Neural progenitor cell (in vitro differentiated cells): Measurements from ENCODE around the gene RHBDL1. TPM values are rescaled to one million over a fixed set of nuclear protein-coding genes. Genes with fewer than 3 reads are reported as not detected.

Experiments
- DNase-seq: peaks from one replicate; pipeline ENCODE4 v3.0.0-alpha.2; 2016; ENCODE audit warnings: low spot score
- H2AFZ ChIP-seq: fragments of 200-600 bp; sonication (generic); replicated peaks from 2 replicates; pipeline ENCODE4 v1.6.1; 2016; ENCODE audit warnings: antibody characterized with exemption
- H3F3A ChIP-seq: fragments of 200-600 bp; sonication (generic); 2 replicates; pipeline ENCODE4 v1.6.1; 2016; ENCODE audit warnings: antibody characterized with exemption, low read depth
- H3K27ac ChIP-seq: fragments of 200-600 bp; sonication (generic); 2 replicates; pipeline ENCODE4 v1.5.1; 2016; ENCODE audit warnings: mild to moderate bottlenecking
- H3K27me3 ChIP-seq: fragments of 200-600 bp; sonication (generic); 2 replicates; pipeline ENCODE4 v1.6.1; 2016; ENCODE audit warnings: mild to moderate bottlenecking, moderate library complexity
- H3K36me3 ChIP-seq: fragments of 200-600 bp; sonication (generic); 2 replicates; pipeline ENCODE4 v1.5.1; 2016
- H3K4me1 ChIP-seq: fragments of 200-600 bp; sonication (generic); 2 replicates; pipeline ENCODE4 v1.6.1; 2016; ENCODE audit warnings: mixed run types
- H3K4me2 ChIP-seq: fragments of 200-600 bp; sonication (generic); 2 replicates; pipeline ENCODE4 v1.6.1; 2016
- H3K4me3 ChIP-seq: fragments of 200-600 bp; sonication (generic); 2 replicates; pipeline ENCODE4 v1.5.1; 2016
- H3K79me2 ChIP-seq: fragments of 200-600 bp; sonication (generic); 2 replicates; pipeline ENCODE4 v1.6.1; 2016; ENCODE audit warnings: low read depth
- H3K9ac ChIP-seq: fragments of 200-600 bp; sonication (generic); 2 replicates; pipeline ENCODE4 v1.6.1; 2016
- H3K9me3 ChIP-seq: fragments of 200-600 bp; sonication (generic); 2 replicates; pipeline ENCODE4 v1.5.1; 2016; ENCODE audit warnings: low read depth
- H4K20me1 ChIP-seq: fragments of 200-600 bp; sonication (generic); 2 replicates; pipeline ENCODE4 v1.6.1; 2016; ENCODE audit warnings: low read depth
- H3K27ac Mint-ChIP-seq: 3 replicates; pipeline ENCODE4 v1.8.0; 2021; ENCODE audit warnings: mixed read lengths
- H3K27me3 Mint-ChIP-seq: 2 replicates; pipeline ENCODE4 v1.8.0; 2022; ENCODE audit warnings: low read depth, mild to moderate bottlenecking, inconsistent platforms, moderate library complexity, mixed read lengths; ENCODE audit not compliant: insufficient read depth
- H3K36me3 Mint-ChIP-seq: 3 replicates; pipeline ENCODE4 v1.8.0; 2021; ENCODE audit warnings: mixed read lengths
- H3K4me1 Mint-ChIP-seq: 3 replicates; pipeline ENCODE4 v1.8.0; 2021; ENCODE audit warnings: mixed read lengths
- H3K4me3 Mint-ChIP-seq: 3 replicates; pipeline ENCODE4 v1.8.0; 2021; ENCODE audit warnings: mild to moderate bottlenecking, moderate library complexity, mixed read lengths
- H3K9me3 Mint-ChIP-seq: 3 replicates; pipeline ENCODE4 v1.8.0; 2020; ENCODE audit warnings: mixed read lengths
- CTCF ChIP-seq: fragments of 200-600 bp; sonication (generic); IDR thresholded peaks from 2 replicates; pipeline ENCODE4 v1.5.1; 2017; ENCODE audit warnings: antibody characterized with exemption, mild to moderate bottlenecking
- EZH2 ChIP-seq: fragments of 200-600 bp; sonication (generic); IDR thresholded peaks from 2 replicates; pipeline ENCODE4 v1.6.1; 2017; ENCODE audit warnings: antibody characterized with exemption, mild to moderate bottlenecking, moderate library complexity
- EZH2phosphoT487 ChIP-seq: fragments of 200-600 bp; sonication (generic); IDR thresholded peaks from 2 replicates; pipeline ENCODE4 v1.6.1; 2017; ENCODE audit warnings: antibody characterized with exemption
- total RNA-seq: library from RNA; depleted of rRNA; stranded (reverse); fragments of >200 nt; gene quantifications from 2 replicates; pipeline ENCODE4 v1.2.3, GENCODE V29; 2015; ENCODE audit warnings: low replicate concordance

Gene RHBDL1
- total RNA-seq, 1 donor from 2014 or later: 0.28 TPM

- Histone ChIP-seq H2AFZ (no peak overlapping the region), H3F3A (peaks cover 57% of the 10 kb centered on the region), H3K27me3 (no peaks in the 10 kb centered on the region), H3K27ac (no peak overlapping the region), H4K20me1 (peaks cover 34% of the 10 kb centered on the region), H3K9ac (no peak overlapping the region), H3K79me2 (peaks cover 34% of the 10 kb centered on the region), H3K4me2 (peak overlapping the region; percentile 87), H3K36me3 (peaks cover 2% of the 10 kb centered on the region), H3K4me3 (peak overlapping the region; percentile 55), H3K9me3 (no peaks in the 10 kb centered on the region), H3K4me1 (peaks cover 14% of the 10 kb centered on the region)
- H3K9me3 Mint-ChIP-seq: no peaks in the 10 kb centered on the region
- no peak overlapping the region for H3K27ac Mint-ChIP-seq
- peaks cover 25% of the 10 kb centered on the region for H3K4me1 Mint-ChIP-seq
- DNase-seq: peak; percentile 33
- H3K27me3 Mint-ChIP-seq: peaks cover 10% of the 10 kb centered on the region
- TF ChIP-seq EZH2phosphoT487 (no peak), CTCF (no peak), EZH2 (no peak)
- peaks cover 3% of the 10 kb centered on the region for H3K36me3 Mint-ChIP-seq
- H3K4me3 Mint-ChIP-seq: peak overlapping the region; percentile 82
Measured at GRCh38 chr16:683396-684070, 8.1 kb downstream of the RHBDL1 start.

- no peak within 1 kb of the TSS for H2AFZ ChIP-seq
- no peak within 1 kb of the TSS for H3K27ac ChIP-seq
- Mint-ChIP-seq H3K4me3 (peak within 1 kb of the TSS; percentile 82), H3K27me3 (peaks cover 10% of the 10 kb centered on the region), H3K27ac (no peak within 1 kb of the TSS), H3K9me3 (no peaks in the 10 kb centered on the region), H3K4me1 (peaks cover 26% of the 10 kb centered on the region), H3K36me3 (peaks cover 3% of the 10 kb centered on the region)
- peaks cover 14% of the 10 kb centered on the region for H3K4me1 ChIP-seq
- peaks cover 34% of the 10 kb centered on the region for H4K20me1 ChIP-seq
- H3K4me2 ChIP-seq: peak within 1 kb of the TSS; percentile 87
- H3K79me2 ChIP-seq: peaks cover 41% of the 10 kb centered on the region
- no peaks in the 10 kb centered on the region for H3K9me3 ChIP-seq
- no peaks in the 10 kb centered on the region for H3K27me3 ChIP-seq
- TF ChIP-seq EZH2phosphoT487 (no peak), EZH2 (no peak), CTCF (no peak)
- no peak within 1 kb of the TSS for H3K9ac ChIP-seq
- H3K4me3 ChIP-seq: peak within 1 kb of the TSS; percentile 55
- peaks cover 2% of the 10 kb centered on the region for H3K36me3 ChIP-seq
- H3F3A ChIP-seq: peaks cover 50% of the 10 kb centered on the region
- peak; percentile 97 for DNase-seq
Measured at GRCh38 chr16:684071-684794, 8.8 kb downstream of the RHBDL1 start, which contains the start of gene JMJD8. Gene JMJD8, minus strand, starts transcription at chr16:684334. Its CDS starts 15 bp downstream, at chr16:684319.

GRCh38 chr16:684961-685696, 9.7 kb downstream of the RHBDL1 start:
- Histone ChIP-seq H3K36me3 (peaks cover 2% of the 10 kb centered on the region), H2AFZ (no peak overlapping the region)
- H3K27me3 Mint-ChIP-seq: peaks cover 13% of the 10 kb centered on the region

More at GRCh38 chr16:684961-685696, 9.7 kb downstream of the RHBDL1 start:
- H3K79me2 ChIP-seq: peaks cover 43% of the 10 kb centered on the region
- TF ChIP-seq EZH2phosphoT487 (no peak), CTCF (no peak), EZH2 (no peak)
- no peaks in the 10 kb centered on the region for H3K27me3 ChIP-seq
- H3K27ac ChIP-seq: no peak overlapping the region
- H3K27ac Mint-ChIP-seq: no peak overlapping the region
- H3K4me1 Mint-ChIP-seq: peaks cover 30% of the 10 kb centered on the region
- H3K9me3 ChIP-seq: no peaks in the 10 kb centered on the region
- no peaks in the 10 kb centered on the region for H3K9me3 Mint-ChIP-seq
- H3F3A ChIP-seq: peaks cover 51% of the 10 kb centered on the region
- H3K4me1 ChIP-seq: peaks cover 14% of the 10 kb centered on the region
- H3K4me3 Mint-ChIP-seq: no peak overlapping the region
- no peak for DNase-seq
- no peak overlapping the region for H3K4me3 ChIP-seq
- H4K20me1 ChIP-seq: peaks cover 34% of the 10 kb centered on the region
- no peak overlapping the region for H3K9ac ChIP-seq
- peaks cover 3% of the 10 kb centered on the region for H3K36me3 Mint-ChIP-seq
- H3K4me2 ChIP-seq: no peak overlapping the region
